CD4-positive, alpha-beta memory T cell (primary cell): ENCODE data around the gene VRTN. TPM values are rescaled to one million over a fixed set of nuclear protein-coding genes. Genes with fewer than 3 reads are reported as not detected.
"Not testable (repeated sequence)": the region's sequence is repeated elsewhere in the genome, so short reads cannot be mapped to it uniquely, and the experiment has no call there.

Experiments used
- CTCF ChIA-PET: fragments of 350-600 bp; sonication (Branson Sonifier 250); formaldehyde crosslinking; loops from one replicate; lab custom pipeline; 2021; ENCODE audit warnings: inconsistent platforms; ENCODE audit not compliant: partially characterized antibody; lab: Charles Lee
- POLR2A ChIA-PET: fragments of 350-600 bp; sonication (Branson Sonifier 250); formaldehyde crosslinking; loops from one replicate; lab custom pipeline; 2021; ENCODE audit not compliant: partially characterized antibody; lab: Charles Lee
- DNase-seq, 5 donors: peaks; one replicate each; pipeline versions ENCODE4 v3.0.0 to v3.0.0-alpha.2; 2020 to 2022; ENCODE audit warnings: mixed read lengths in 1 of 5
- H3K27ac ChIP-seq: one replicate; pipeline ENCODE4 v1.7.0; 2013; ENCODE audit warnings: low read depth, low read length
- H3K27me3 ChIP-seq: 2 replicates; pipeline ENCODE4 v1.7.0; 2013; ENCODE audit warnings: mild to moderate bottlenecking, low read length, moderate library complexity; ENCODE audit not compliant: insufficient read depth
- H3K36me3 ChIP-seq: 2 replicates; pipeline ENCODE4 v1.7.0; 2013; ENCODE audit warnings: mild to moderate bottlenecking, low read length, moderate library complexity; ENCODE audit not compliant: insufficient read depth
- H3K4me1 ChIP-seq: 2 replicates; pipeline ENCODE4 v1.7.0; 2013; ENCODE audit warnings: mild to moderate bottlenecking, low read length, moderate library complexity; ENCODE audit not compliant: insufficient read depth
- H3K4me3 ChIP-seq, 2 donors: one replicate each; pipeline ENCODE4 v1.7.0; 2013; ENCODE audit warnings: low read length in 2 of 2, mild to moderate bottlenecking in 1 of 2
- H3K9me3 ChIP-seq, 2 donors: one replicate each; pipeline ENCODE4 v1.7.0; 2013; ENCODE audit warnings: low read length in 2 of 2, control low read depth in 1 of 2; ENCODE audit not compliant: control insufficient read depth in 1 of 2
- H3K27ac Mint-ChIP-seq, 7 donors: one replicate each; pipeline ENCODE4 v1.8.0; 2020 to 2021; ENCODE audit warnings: mixed read lengths in 7 of 7, mild to moderate bottlenecking in 6 of 7, inconsistent platforms in 3 of 7, moderate library complexity in 3 of 7
- H3K27me3 Mint-ChIP-seq, 2 donors: one replicate each; pipeline ENCODE4 v1.8.0; 2020 to 2021; ENCODE audit warnings: mixed read lengths in 2 of 2
- H3K36me3 Mint-ChIP-seq, 2 donors: one replicate each; pipeline ENCODE4 v1.8.0; 2020 to 2021; ENCODE audit warnings: mixed read lengths in 2 of 2, inconsistent platforms in 1 of 2, mild to moderate bottlenecking in 1 of 2
- H3K4me1 Mint-ChIP-seq, 4 donors: one replicate each; pipeline ENCODE4 v1.8.0; 2020 to 2021; ENCODE audit warnings: mixed read lengths in 4 of 4, mild to moderate bottlenecking in 1 of 4
- H3K4me3 Mint-ChIP-seq, 8 donors: one replicate each; pipeline ENCODE4 v1.8.0; 2020 to 2021; ENCODE audit warnings: mixed read lengths in 8 of 8, mild to moderate bottlenecking in 7 of 8, moderate library complexity in 6 of 8, inconsistent platforms in 3 of 8
- H3K9me3 Mint-ChIP-seq, 8 donors: one replicate each; pipeline ENCODE4 v1.8.0; 2020 to 2021; ENCODE audit warnings: mixed read lengths in 8 of 8, mild to moderate bottlenecking in 5 of 8, inconsistent platforms in 3 of 8, moderate library complexity in 1 of 8
- intact Hi-C: fragments of 100-400 bp; cut with micrococcal nuclease; formaldehyde crosslinking; loops from one replicate; pipeline ENCODE4 v1.15.1; 2023
- polyA plus RNA-seq, 2 donors: library from polyadenylated mRNA; unstranded; fragments of 300-500 nt; fragmentation: Illumina TruSeq; gene quantifications; one replicate each; pipeline ENCODE4 v1.2.3, GENCODE V29; 2021
- total RNA-seq, 2 experiments: library from RNA; stranded (reverse); gene quantifications; one replicate each; pipeline ENCODE4 v1.2.3, GENCODE V29; 2021

VRTN gene
- total and polyA plus RNA-seq, 4 experiments from 2014 or later: not detected

DNA sequence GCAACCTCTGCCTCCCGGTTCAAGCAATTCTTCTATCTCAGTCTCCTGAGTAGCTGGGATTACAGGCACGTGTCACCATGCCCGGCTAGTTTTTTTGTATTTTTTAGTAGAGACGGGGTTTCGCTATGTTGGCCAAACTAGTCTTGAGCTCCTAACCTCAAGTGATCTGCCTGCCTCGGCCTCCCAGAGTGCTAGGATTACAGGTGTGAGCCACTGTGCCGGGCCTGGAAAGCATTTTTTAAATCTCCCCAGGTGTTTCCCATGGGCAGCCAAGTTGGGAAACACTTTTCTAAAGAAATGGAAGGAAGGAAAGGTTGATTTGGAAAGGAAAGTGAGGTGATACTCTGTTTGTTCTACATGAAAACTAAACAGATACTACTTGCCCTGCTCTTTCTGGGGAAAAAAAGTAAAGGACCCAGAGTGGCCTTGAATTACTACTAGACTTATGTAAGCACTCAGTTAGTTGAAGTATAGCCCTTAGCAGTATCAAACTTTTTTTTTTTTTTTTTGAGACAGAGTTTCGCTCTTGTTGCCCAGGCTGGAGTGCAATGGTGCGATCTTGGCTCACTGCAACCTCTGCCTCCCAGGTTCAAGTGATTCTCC, 18.2 kb upstream of the VRTN start:
- H3K36me3 Mint-ChIP-seq, H3K27me3 ChIP-seq, H3K9me3 ChIP-seq, H3K4me3 ChIP-seq, intact Hi-C loops, H3K4me1 ChIP-seq, H3K9me3 Mint-ChIP-seq, H3K27ac Mint-ChIP-seq, H3K27ac ChIP-seq, H3K4me3 Mint-ChIP-seq, H3K4me1 Mint-ChIP-seq, H3K36me3 ChIP-seq, CTCF ChIA-PET, DNase-seq, POLR2A ChIA-PET: not testable (repeated sequence)
- peaks cover 4 to 10% of the 10 kb centered on the region in 2 donors for H3K27me3 Mint-ChIP-seq

DNA sequence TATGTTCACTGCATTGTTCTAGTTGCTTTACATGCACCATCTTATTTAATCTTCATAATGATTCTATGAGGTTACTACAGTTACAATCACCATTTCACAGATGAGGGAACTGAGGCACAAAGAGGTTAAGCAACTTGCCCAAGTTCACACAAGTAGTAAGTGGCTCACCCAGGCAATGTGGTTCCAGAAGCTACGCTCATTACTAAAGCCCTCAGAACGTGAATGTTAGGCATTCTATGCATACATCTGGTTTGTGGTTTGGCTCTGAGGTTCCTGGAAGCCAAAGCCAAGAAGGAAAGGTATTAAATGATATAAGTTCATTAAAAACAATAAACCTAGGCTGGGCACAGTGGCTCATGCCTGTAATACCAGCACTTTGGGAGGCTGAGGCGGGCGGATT, 14.4 kb upstream of the VRTN start:
- H3K27me3 ChIP-seq: no peaks in the 10 kb centered on the region
- H3K9me3 Mint-ChIP-seq: no peaks in the 10 kb centered on the region
- H3K4me3 ChIP-seq: no peak overlapping the region
- H3K36me3 Mint-ChIP-seq: no peaks in the 10 kb centered on the region
- peaks cover 3 to 15% of the 10 kb centered on the region in 2 donors for H3K27me3 Mint-ChIP-seq
- H3K9me3 ChIP-seq: no peaks in the 10 kb centered on the region
- CTCF ChIA-PET: no interaction called here
- H3K36me3 ChIP-seq: no peaks in the 10 kb centered on the region
- no peak overlapping the region for H3K27ac Mint-ChIP-seq
- POLR2A ChIA-PET: no interaction called here
- H3K4me3 Mint-ChIP-seq: no peak overlapping the region
- no peaks in the 10 kb centered on the region for H3K4me1 ChIP-seq
- H3K27ac ChIP-seq: no peak overlapping the region
- DNase-seq: no peak
- H3K4me1 Mint-ChIP-seq: no peaks in the 10 kb centered on the region
- intact Hi-C loops: no loop called here

DNA sequence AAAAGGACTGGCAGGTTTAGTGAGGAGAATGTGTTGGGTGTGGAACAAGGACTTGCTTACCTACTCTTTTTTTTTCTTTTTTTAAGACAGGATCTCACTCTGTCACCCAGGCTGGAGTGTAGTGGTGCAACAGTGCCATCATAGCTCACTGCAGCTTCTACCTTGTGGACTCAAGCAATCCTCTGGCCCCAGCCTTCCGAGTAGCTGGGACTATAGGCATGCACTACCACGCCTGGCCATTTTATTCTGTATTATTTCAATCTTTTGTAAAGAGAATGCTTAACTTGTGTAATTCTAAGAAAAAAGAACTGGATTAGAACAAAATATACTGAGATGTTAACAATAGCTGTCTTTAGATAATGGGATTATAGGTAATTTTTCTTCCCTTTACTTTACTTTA, 1.9 kb upstream of the VRTN start:
- H3K4me1 ChIP-seq: no peaks in the 10 kb centered on the region
- H3K36me3 Mint-ChIP-seq: no peaks in the 10 kb centered on the region
- H3K4me1 Mint-ChIP-seq: no peaks in the 10 kb centered on the region
- no peak overlapping the region for H3K4me3 Mint-ChIP-seq
- H3K27ac ChIP-seq: no peak overlapping the region
- DNase-seq: no peak
- H3K4me3 ChIP-seq: no peak overlapping the region
- no peaks in the 10 kb centered on the region for H3K9me3 ChIP-seq
- no peaks in the 10 kb centered on the region for H3K27me3 ChIP-seq
- H3K36me3 ChIP-seq: no peaks in the 10 kb centered on the region
- peaks cover 0 to 3% of the 10 kb centered on the region in 2 donors for H3K27me3 Mint-ChIP-seq
- H3K9me3 Mint-ChIP-seq: no peaks in the 10 kb centered on the region
- no peak overlapping the region for H3K27ac Mint-ChIP-seq
- ChIA-PET CTCF (interaction anchor here (2.5 kb wide), 1 partner anchor 17 kb away, joined by 5 read pairs; no protein-coding TSS in a partner anchor), POLR2A (no interaction called here)
- intact Hi-C loops: no loop called here

DNA sequence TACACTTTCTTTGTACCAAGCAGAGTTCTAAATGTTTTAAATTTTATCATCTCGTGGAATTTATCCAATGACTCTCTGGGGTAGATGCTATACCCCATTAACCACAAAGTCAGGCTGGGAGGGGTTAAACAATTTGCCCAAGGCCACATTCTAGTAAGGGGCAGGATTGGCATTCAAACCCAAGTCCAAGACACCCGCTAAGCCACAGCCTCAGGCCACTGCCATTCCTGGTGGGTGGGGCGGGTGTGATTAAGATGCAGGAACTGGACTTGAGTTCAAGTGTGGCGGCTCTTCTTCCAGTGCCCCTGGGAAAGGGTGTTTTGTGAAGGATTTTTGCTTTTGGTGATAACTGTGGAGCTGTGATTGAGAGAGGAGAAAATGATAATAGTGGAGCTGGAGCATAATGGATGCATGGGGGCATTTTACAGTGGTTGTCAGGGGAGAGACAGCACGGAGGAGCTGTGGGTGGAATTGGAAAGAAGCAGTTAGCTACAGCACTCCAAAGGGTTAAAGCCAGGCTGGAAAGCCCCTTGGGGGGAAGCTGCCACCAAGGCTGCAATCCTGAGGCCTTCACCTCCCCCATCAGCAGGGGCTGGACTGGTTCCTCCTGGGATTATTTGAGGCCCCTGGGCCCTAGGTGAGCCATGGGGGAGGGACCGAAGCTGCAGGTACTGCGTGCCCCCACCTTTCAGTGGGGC, 1.0 kb upstream of the VRTN start:
- peaks cover 0 to 3% of the 10 kb centered on the region in 2 donors for H3K27me3 Mint-ChIP-seq
- no peak overlapping the region for H3K27ac Mint-ChIP-seq
- Histone ChIP-seq H3K4me3 (no peak overlapping the region), H3K27ac (no peak overlapping the region), H3K9me3 (no peaks in the 10 kb centered on the region), H3K4me1 (no peaks in the 10 kb centered on the region), H3K36me3 (no peaks in the 10 kb centered on the region), H3K27me3 (no peaks in the 10 kb centered on the region)
- no peaks in the 10 kb centered on the region for H3K9me3 Mint-ChIP-seq
- intact Hi-C loops: no loop called here
- ChIA-PET POLR2A (no interaction called here), CTCF (no interaction called here)
- no peaks in the 10 kb centered on the region for H3K36me3 Mint-ChIP-seq
- no peak overlapping the region for H3K4me3 Mint-ChIP-seq
- no peak for DNase-seq
- no peaks in the 10 kb centered on the region for H3K4me1 Mint-ChIP-seq

DNA sequence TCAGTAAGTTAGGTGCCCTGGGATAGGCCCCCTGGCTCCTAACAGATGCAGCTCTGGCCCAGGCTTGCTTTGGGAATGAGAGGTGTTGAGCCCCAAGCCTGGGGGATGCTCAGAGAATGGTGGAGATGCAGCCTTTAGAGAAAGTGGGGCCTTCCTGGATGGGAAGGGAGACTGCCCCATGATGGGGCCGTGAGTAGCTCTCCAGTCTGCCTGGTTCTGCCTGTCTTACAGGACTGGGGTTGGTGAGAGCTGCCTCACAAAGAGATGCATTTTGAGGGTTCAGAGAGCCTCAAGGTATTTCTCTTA, 523 bp upstream of the VRTN start:
- no peaks in the 10 kb centered on the region for H3K4me1 ChIP-seq
- no peaks in the 10 kb centered on the region for H3K9me3 ChIP-seq
- intact Hi-C loops: no loop called here
- no peak overlapping the region for H3K4me3 ChIP-seq
- Mint-ChIP-seq H3K4me1 (no peaks in the 10 kb centered on the region), H3K36me3 (no peaks in the 10 kb centered on the region), H3K27ac (no peak overlapping the region), H3K27me3 (peaks cover 0 to 3% of the 10 kb centered on the region in 2 donors), H3K9me3 (no peaks in the 10 kb centered on the region), H3K4me3 (no peak overlapping the region)
- no peak for DNase-seq
- H3K27ac ChIP-seq: no peak overlapping the region
- no peaks in the 10 kb centered on the region for H3K36me3 ChIP-seq
- ChIA-PET CTCF (no interaction called here), POLR2A (no interaction called here)
- no peaks in the 10 kb centered on the region for H3K27me3 ChIP-seq

DNA sequence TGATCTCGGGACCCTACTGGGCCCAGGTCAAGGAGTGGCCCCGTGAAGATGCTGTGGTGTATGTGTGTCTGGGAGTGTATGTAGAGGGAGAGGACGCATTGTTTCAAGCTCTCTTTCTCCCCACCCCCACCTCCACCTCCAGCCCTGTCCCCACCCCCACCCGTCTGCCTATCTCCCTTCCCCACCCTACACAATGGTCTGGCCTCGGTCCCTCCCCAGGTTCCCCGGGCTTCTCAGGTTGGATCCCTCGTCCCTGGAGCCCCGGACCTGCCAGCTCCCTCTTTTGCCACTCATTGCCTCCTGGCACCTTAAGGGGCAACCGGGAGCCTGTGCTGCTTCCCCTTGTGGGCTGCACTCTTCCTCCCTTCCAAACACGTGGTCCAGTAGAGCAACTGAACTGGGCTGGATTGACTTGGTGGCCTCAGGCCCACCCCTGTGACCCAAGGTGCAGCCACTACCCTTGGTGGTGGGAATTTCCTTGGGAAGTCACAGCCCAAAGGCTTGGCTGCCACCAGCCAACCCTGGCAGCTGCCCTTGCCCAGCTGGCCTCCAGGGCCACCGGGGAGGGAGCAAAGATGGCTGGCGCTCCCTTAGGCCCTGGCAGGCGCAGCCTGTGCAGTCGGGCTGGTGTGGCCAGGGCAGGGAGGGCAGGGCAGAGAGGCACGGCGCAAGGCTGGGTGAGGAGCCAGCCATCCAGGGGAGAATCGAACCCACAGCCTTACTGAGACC, 628 bp downstream of the VRTN start:
- no peaks in the 10 kb centered on the region for H3K36me3 ChIP-seq
- Mint-ChIP-seq H3K36me3 (no peaks in the 10 kb centered on the region), H3K27ac (no peak overlapping the region), H3K9me3 (no peaks in the 10 kb centered on the region), H3K4me1 (no peaks in the 10 kb centered on the region), H3K4me3 (no peak overlapping the region), H3K27me3 (no peaks in the 10 kb centered on the region)
- CTCF ChIA-PET: no interaction called here
- H3K4me3 ChIP-seq: no peak overlapping the region
- H3K27ac ChIP-seq: no peak overlapping the region
- intact Hi-C loops: no loop called here
- no peak for DNase-seq
- H3K27me3 ChIP-seq: no peaks in the 10 kb centered on the region
- POLR2A ChIA-PET: no interaction called here
- H3K4me1 ChIP-seq: no peaks in the 10 kb centered on the region
- no peaks in the 10 kb centered on the region for H3K9me3 ChIP-seq

DNA sequence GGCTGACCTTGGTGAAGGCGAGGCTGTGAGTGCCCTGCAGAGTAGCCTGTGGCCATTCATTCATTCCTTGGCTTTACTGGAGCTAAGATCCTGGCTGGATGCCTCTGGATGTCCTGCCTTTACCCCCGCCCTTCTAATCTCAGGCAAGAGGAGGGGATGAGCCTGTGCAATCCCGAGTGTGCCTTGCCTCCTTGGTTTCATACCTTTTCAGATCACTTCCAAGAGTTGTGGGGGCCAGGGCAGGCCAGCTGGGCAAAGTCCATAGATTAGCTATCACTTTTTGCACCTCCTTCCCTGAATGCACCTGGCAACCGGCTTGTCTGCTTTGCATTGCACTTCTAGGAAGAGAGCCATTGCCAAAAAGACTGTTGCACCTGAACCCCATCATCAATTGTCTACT, 1.5 kb downstream of the VRTN start:
- Mint-ChIP-seq H3K9me3 (no peaks in the 10 kb centered on the region), H3K4me1 (no peaks in the 10 kb centered on the region), H3K4me3 (no peak overlapping the region), H3K27me3 (no peaks in the 10 kb centered on the region), H3K27ac (peak overlapping the region in 1 of 7 donors; percentile 37), H3K36me3 (no peaks in the 10 kb centered on the region)
- Histone ChIP-seq H3K36me3 (no peaks in the 10 kb centered on the region), H3K27ac (no peak overlapping the region), H3K9me3 (no peaks in the 10 kb centered on the region), H3K27me3 (no peaks in the 10 kb centered on the region), H3K4me1 (no peaks in the 10 kb centered on the region), H3K4me3 (no peak overlapping the region)
- ChIA-PET CTCF (no interaction called here), POLR2A (interaction anchor here (0.5 kb wide), 1 partner anchor 738 kb away, joined by 3 read pairs; no protein-coding TSS in a partner anchor)
- DNase-seq: no peak
- intact Hi-C loops: no loop called here
